ENCODE measurements around the gene TXNRD3.

The TXNRD3 gene

DNA sequence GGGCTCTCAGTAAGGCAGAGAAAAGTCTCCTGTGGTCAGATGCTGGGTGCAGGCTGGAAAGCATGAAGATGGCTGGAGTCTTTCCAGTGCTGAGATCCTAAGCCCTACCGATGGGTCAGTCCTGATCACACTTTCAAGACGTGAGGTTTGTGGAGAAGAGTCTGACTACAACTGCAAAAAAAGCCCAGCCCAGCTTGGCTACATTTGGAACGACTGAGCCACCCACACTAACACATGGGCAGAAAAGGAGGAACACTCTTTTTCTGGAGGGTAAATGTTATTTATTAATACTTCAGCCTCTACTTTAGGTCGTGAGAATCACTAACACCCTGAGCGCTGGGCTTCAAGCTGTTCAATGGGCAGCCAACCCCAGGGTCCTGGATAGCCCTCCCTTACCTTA is 74.2 kb downstream of the TXNRD3 start:
- DNase-seq, result no peak

DNA sequence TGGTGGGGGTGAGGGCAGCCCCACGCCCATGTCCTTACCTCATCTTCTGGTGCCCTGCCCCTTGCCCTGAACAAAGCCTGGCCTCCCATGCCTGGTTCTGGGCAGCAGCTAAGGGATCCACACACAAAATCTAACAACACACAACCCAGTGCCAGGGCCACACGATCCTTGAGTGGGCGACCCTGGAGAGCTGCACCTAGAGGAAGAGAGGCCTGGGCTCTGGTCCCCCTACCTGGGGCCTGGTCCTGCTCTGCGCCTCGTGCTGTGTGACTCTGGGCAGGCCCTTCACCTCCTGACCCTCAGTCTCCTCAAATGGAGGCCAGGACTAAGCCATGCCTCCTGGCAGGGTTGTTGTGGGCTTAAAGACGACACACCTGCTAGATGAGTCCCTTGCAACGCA is 76.2 kb downstream of the TXNRD3 start:
- DNase-seq, result no peak

DNA sequence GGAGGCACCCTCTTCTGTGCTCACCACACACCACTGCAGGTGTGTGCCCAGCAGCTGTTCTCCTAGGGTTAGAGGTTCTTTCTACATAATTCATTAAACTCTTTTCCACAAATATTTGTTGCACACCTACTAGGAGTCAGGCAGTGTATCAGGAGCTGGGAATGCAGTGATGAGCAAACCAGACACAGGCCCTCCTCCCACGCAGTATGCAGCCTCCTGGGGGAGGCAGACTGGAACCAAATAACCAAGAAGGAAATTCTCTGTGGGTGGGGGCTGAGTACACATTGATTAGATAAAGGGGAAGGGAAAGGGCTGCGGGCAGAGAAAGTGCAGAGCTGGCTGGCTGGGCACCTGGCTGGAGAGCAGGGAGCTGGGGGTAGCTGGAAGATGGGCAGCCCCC is 77.7 kb downstream of the TXNRD3 start:
- DNase-seq, result no peak

DNA sequence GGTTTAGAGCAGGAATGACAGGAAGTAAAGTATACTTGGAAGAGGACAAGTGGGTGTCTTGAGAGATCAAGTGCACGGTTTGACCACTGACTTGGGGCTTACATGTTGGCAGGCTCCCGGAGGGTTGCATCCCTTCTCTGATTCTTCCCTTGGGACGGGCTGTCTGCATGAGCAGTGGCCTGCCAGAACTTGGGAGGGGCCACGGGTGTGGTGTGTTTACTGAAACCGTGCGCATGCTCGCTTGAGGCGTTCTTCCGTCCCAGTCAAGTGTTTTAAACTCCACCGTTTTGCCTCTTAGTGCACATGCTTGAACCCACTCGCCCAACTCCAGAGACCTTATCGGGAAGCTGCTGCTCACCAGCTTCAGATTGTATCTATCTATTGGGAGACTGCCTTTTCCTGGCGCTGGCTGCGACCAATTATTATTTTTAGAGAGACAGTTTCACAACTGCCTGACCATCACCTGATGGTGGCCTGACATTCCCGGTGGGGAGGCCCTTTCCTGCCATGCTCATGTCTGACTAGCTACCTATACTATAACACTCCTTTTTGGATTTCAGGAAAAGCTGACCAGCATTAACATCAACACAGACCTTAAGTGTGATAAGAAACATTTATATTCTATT is 81.3 kb downstream of the TXNRD3 start:
- DNase-seq, result peak; percentile 7

DNA sequence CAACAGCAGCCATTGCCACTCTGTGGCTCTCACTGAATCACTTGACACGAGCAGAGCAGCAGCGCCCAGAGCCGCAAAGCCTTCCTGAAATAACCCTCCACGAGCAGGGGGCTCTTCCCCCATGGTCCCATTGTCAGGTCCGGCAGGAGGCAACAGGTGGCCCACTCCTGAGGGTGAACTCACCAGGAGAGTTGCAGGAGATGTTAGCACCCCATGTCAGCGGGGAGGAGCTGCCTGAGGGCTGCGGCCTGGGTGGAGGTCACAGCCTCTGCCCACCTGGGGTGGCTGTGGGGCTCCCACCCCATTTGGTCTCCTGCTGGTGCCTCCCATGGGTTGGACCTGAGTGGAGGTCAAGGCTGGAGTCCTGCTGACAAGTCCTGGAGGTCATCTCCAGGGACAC is 83.8 kb downstream of the TXNRD3 start:
- DNase-seq, result no peak

DNA sequence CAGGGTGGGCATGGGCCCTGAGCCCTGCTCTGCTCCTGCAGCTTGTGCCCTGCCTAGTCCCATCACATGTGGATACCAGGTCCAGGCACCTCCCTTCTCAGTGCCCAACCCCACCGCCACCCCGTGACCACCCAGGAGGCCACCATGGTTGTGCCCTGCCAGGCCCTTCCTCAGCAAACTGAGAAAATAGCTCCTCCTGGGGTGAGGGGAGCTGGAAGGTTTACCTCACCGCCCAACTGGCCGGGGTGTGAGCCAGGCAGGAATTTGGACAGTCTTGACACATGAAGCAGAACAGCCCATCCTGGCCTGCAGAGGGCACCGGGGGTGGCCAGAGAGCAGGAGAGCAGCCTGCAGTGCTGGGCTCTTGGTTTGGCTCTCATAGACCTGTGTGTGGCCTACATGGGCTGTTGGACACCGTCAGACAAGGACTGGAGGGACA is 84.8 kb downstream of the TXNRD3 start:
- no peak for DNase-seq

DNA sequence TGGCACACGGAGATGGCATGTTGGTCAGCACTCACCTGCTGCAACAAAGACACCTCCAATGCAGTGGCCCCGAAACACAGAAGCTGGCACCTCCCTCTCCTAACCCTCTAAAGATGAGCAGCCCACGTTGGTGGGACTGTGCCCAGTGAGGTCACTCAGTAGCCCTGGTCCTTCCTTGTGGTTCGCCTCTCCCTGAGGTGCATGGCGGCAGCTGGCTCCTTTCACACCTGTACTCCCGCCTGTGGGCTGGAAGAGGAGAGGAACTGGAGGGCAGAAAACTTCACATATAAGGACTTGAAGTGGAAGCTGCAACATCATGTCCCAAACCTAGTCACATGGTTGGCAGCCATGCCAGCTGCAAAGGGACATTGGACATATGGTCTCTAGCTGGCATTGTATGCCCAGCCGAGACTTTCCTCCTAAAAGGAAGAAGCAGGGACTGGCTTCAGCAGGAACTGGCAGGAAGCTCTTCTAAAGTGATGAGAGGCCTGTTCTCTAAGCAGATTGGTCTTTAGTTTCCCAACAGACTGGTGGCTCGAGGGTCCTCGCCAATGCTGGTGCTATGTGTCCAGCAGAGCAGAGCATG is 85.4 kb downstream of the TXNRD3 start:
- no peak for DNase-seq

DNA sequence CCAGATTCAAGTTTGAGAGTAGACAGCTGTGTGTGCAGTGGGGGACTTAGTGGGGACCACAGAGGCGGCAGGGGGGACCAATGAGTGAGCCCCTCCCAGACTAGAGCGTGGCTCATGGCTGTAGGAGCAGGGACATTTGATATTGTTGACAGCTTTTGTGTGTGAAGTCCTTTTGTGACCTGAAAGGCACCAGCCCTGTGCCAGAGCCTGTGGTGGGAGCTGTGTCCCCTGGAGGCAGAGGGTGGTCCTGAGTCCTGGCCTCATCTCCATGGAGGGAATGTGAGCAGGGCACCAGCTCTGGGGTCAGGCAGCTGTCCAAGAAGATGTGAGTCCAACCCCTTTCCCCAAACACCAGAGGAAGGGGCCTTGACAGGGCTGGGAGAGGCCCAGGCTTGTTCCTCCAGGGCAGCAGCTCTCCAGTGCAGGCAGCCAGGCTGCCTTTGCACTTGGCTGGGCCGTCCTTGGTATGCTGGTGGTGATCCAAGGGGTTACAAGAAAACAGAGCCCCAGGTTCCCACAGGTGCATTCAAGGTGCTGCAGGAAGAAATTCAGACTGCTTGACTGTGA is 86.1 kb downstream of the TXNRD3 start:
- no peak for DNase-seq

DNA sequence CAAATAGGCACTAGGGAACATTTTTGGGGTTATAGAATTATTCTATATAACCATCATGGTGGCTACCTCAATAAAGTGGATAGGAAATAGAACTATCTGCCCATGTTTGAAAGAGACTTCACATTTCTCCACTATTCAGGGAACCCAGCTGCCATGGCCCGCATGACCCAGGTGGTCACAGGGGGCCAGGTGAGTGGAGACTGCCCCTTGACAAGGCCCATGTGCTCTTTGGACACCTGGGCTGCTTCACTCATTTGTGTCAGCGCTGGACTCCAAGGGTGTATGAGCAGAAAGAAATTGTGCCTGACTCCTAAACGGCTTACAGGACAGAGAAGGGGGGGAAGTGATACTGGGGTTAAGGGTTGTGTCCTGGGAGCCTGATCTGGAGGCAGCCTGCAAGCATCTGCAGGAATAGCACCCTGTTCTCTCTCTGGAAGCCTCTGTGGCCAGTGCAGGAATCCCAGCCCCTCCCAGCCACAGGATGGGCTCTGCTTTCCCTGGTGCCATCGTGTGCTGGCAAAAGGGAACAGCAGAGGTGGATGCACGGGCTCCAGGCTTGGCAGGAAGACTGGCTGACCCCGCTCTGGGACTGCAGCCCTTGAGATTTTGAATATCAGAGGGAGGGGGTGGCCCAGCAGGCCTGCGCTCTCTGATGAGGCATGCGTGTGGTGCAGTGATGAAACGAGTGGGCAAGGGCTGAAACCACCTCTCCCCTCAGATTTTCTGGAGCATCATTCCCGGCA is 87.1 kb downstream of the TXNRD3 start:
- DNase-seq, result no peak

DNA sequence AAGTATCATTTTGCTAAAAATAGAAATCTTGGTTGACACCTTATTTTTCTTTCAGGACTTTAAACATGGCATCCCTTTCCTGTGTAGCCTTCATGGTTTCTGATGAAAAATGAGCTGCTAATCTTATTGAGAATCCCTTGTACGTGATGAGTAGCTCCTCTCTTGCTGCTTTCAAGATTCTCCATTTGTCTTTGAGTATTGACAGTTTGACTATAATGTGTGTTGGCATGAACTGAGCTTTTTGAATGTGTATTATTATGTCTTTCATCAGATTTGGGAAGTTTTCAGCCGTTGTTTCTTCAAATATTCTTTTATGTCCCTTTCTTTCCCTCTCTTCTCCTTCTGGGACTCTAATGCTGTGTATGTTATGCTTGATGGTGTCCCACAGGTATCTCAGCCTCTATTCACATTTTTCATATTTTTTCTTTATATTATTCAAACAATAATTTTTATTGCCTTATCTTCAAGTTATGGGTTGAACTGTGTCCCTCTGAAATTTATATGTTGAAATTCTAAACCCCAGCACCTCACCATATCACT is 92.1 kb downstream of the TXNRD3 start:
- no peak for DNase-seq

DNA sequence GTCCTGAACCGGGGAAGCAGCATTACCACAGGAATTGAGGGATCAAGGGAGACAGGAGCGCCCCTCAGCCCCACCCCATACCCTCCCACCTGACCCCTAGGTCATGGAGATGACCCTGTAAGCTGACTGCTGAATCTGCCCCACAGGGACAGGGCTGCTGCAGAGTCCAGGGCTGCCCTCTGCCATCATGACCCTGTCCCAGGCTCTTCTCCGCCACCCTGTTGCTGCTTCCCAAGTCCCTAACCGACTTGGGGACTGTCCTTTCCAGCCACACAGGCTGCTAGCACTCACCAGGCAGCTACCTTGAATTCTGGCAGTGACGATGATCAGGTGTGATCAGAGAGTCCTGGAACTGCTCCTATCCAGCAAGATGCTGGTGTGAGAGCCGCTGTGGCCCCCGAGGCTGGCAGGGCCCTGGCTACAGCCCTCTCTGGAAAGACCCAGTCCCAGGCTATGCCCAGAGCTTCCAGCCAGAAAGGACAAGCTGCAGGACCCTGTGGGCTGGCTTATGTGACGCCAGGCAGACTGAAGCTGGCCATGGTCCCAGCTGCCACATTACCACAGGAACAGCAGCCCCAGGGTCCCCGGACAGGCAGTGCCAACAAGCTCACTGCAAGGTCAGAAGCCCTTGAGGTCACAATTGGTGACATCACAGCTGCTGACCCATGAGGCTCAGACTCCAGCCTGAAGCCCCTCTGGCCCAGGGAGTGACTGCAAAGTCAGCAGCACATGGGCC is 96.4 kb downstream of the TXNRD3 start, which contains the start of gene C3orf22:
C3orf22 (minus strand) TSS at position 597 of the 736 bp plus-strand sequence. CDS start 5,542 bp downstream, outside the sequence.
- no peak for DNase-seq

DNA sequence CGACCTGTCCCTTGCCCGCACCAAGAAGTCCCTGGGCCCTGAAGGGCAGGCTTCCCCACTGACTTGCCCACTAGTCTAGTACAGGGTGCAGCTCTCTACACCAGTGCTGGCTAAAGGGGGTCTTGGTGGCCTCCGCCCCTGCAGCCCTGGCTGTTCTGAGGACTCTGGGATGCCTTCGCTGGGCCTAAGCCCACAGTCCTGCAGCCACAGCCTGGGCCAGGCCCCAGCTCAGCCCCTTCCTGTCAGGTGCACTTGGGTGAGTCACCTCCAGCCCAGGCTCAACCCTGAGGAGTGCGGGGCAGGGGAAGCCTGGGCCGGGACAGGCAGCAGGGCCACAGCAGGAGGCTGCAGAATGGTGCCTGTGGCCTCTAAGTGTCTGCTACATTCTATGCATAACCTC is 97.2 kb downstream of the TXNRD3 start:
- DNase-seq, result no peak

DNA sequence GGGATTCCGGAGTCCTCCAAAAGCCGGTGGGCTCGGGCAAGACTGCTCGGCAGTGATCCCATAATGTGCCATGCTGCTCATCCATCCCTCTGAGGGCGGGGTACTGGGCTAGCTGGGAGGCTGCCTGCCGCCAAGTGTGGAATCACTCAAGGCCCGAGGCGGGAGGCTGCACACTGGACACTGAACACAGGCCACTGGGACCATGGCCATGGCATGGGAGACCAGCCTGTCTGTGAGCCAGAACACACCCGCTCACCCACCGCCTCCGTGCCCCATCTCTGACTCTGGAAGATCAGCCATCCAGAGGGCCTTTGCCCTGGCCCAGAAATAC is 97.5 kb downstream of the TXNRD3 start:
- DNase-seq, result no peak

Data from DMS79 (cell line).